Smooth muscle cell (in vitro differentiated cells): ENCODE data around the gene ZBTB49. TPM values are rescaled to one million over a fixed set of nuclear protein-coding genes. Genes with fewer than 3 reads are reported as not detected.

Source experiments
- DNase-seq: peaks from one replicate; lab custom pipeline; 2025; ENCODE audit not compliant: unreplicated experiment; lab: John Stamatoyannopoulos, UW
- H2AFZ ChIP-seq: fragments of 200-600 bp; sonication (generic); 2 replicates; pipeline ENCODE4 v1.6.0; 2016; ENCODE audit warnings: antibody characterized with exemption, low read depth, mild to moderate bottlenecking
- H3F3A ChIP-seq: fragments of 200-600 bp; sonication (generic); 2 replicates; pipeline ENCODE4 v1.6.0; 2017; ENCODE audit warnings: antibody characterized with exemption, low read depth
- H3K27ac ChIP-seq: fragments of 200-600 bp; sonication (generic); 2 replicates; pipeline ENCODE4 v1.5.1; 2016; ENCODE audit warnings: low read depth, mild to moderate bottlenecking
- H3K27me3 ChIP-seq: fragments of 200-600 bp; sonication (generic); 2 replicates; pipeline ENCODE4 v1.6.1; 2016; ENCODE audit warnings: low read depth, mild to moderate bottlenecking
- H3K36me3 ChIP-seq: fragments of 200-600 bp; sonication (generic); 2 replicates; pipeline ENCODE4 v1.5.1; 2016; ENCODE audit warnings: low read depth
- H3K4me1 ChIP-seq: fragments of 200-600 bp; sonication (generic); 2 replicates; pipeline ENCODE4 v1.5.1; 2016; ENCODE audit warnings: low read depth
- H3K4me2 ChIP-seq: fragments of 200-600 bp; sonication (generic); 2 replicates; pipeline ENCODE4 v1.6.0; 2016; ENCODE audit warnings: mild to moderate bottlenecking
- H3K4me3 ChIP-seq: fragments of 200-600 bp; sonication (generic); 2 replicates; pipeline ENCODE4 v1.5.1; 2016; ENCODE audit warnings: mild to moderate bottlenecking
- H3K79me2 ChIP-seq: fragments of 200-600 bp; sonication (generic); 2 replicates; pipeline ENCODE4 v1.6.0; 2016; ENCODE audit warnings: low read depth, mild to moderate bottlenecking
- H3K9ac ChIP-seq: fragments of 200-600 bp; sonication (generic); 2 replicates; pipeline ENCODE4 v1.6.0; 2016; ENCODE audit warnings: low read depth
- H3K9me3 ChIP-seq: fragments of 200-600 bp; sonication (generic); replicated peaks from 2 replicates; pipeline ENCODE4 v1.5.1; 2016; ENCODE audit warnings: low read depth
- H4K20me1 ChIP-seq: fragments of 200-600 bp; sonication (generic); 2 replicates; pipeline ENCODE4 v1.6.0; 2016; ENCODE audit warnings: low read depth
- WGBS: methylation state at CpG from one replicate; pipeline ENCODE4 v1.1.7; 2016; ENCODE audit warnings: low lambda C conversion rate; 5-methylcytosine and 5-hydroxymethylcytosine counted together
- polyA plus RNA-seq: library from polyadenylated mRNA; unstranded; fragments of >200 nt; fragmentation: Nextera tagmentation; extraction: Ambion mirVana; gene quantifications from 2 replicates; pipeline ENCODE4 v1.2.1, GENCODE V29; 2016
- total RNA-seq: library from RNA; depleted of rRNA; stranded (reverse); fragments of >200 nt; gene quantifications from 2 replicates; pipeline ENCODE4 v1.2.3, GENCODE V29; 2014
- TF ChIP-seq, protein P1 (sequence below): fragments of 200-600 bp; sonication (generic); IDR thresholded peaks from 2 replicates; pipeline ENCODE4 v1.5.1; 2017; ENCODE audit warnings: borderline replicate concordance, mild to moderate bottlenecking, antibody characterized with exemption; ENCODE audit not compliant: insufficient read depth, poor library complexity, severe bottlenecking

Gene ZBTB49
- total and polyA plus RNA-seq, 2 experiments from 2014 or later, result 4.2 to 6.3 TPM

DNA sequence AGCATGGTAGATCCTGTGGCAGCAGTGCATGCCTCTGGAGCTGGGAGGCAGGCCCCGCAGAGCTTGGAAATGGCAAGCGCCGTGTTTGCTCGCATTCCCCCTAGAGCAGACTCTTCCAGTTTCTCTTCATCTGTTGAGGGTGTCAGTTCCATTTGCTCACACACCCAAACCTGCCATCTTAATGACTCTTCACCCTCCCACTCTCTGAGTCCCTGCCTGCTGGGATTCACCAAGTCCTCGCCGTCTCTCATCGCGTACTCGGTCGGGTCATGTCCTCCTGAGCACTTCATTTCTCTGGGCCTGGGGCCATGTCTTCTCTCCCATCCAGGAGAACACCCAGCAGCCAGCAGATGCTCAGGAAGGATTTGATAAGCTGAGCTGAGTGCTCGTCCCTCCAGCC is 16.9 kb downstream of the ZBTB49 start:
- Histone ChIP-seq H3K79me2 (no peaks in the 10 kb centered on the region), H3K9me3 (no peaks in the 10 kb centered on the region), H3K4me3 (no peak overlapping the region), H3K27me3 (no peaks in the 10 kb centered on the region), H4K20me1 (no peaks in the 10 kb centered on the region), H3K9ac (no peak overlapping the region), H3K4me1 (no peaks in the 10 kb centered on the region), H3K36me3 (no peaks in the 10 kb centered on the region), H2AFZ (no peak overlapping the region), H3K4me2 (no peak overlapping the region), H3F3A (no peaks in the 10 kb centered on the region), H3K27ac (no peak overlapping the region)
- WGBS, result 99% methylated on average over 11 of the region's 11 CpGs
- DNase-seq, result no peak
- TF ChIP-seq, protein P1, sequence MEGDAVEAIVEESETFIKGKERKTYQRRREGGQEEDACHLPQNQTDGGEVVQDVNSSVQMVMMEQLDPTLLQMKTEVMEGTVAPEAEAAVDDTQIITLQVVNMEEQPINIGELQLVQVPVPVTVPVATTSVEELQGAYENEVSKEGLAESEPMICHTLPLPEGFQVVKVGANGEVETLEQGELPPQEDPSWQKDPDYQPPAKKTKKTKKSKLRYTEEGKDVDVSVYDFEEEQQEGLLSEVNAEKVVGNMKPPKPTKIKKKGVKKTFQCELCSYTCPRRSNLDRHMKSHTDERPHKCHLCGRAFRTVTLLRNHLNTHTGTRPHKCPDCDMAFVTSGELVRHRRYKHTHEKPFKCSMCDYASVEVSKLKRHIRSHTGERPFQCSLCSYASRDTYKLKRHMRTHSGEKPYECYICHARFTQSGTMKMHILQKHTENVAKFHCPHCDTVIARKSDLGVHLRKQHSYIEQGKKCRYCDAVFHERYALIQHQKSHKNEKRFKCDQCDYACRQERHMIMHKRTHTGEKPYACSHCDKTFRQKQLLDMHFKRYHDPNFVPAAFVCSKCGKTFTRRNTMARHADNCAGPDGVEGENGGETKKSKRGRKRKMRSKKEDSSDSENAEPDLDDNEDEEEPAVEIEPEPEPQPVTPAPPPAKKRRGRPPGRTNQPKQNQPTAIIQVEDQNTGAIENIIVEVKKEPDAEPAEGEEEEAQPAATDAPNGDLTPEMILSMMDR, result no peak

DNA sequence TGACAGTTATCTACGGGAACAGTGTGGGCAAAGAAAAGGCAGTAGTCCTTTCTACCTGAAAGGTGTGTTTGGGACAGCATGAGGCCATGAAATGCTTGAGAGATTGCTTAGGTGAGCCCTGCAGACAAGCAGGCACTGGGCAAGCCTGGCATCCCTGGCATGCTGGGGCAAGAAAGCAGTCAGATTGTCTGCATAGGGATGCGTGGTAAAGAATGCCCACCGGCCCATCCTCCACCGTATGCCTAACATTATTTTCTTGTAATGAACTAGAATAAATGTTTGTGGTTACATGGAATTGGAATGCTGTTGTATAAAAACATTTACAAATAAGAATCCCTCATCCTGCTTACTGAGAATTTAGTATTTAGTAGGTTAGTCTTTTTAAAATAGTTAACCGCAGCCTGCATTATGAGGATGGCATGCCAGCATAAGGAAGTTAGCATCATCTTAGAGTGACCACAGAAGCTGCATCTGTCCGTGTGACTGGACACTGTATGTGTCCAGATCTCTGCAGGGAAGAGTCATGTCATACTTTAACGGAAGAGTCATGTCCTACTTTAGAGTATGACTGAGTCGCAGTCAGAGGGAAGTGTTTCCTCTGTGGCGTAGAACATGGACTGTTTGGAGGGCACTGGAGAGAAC is 18.9 kb downstream of the ZBTB49 start:
- Histone ChIP-seq H3K4me1 (no peaks in the 10 kb centered on the region), H3K79me2 (no peaks in the 10 kb centered on the region), H3K27me3 (no peaks in the 10 kb centered on the region), H3F3A (no peaks in the 10 kb centered on the region), H3K27ac (peak overlapping the region; percentile 78), H3K4me3 (no peak overlapping the region), H3K9me3 (no peaks in the 10 kb centered on the region), H2AFZ (no peak overlapping the region), H3K36me3 (no peaks in the 10 kb centered on the region), H3K9ac (peak overlapping the region; percentile 51), H4K20me1 (no peaks in the 10 kb centered on the region), H3K4me2 (peak overlapping the region; percentile 6)
- 66% methylated on average over 9 of the region's 9 CpGs for WGBS
- TF ChIP-seq, protein P1, result no peak
- no peak for DNase-seq

DNA sequence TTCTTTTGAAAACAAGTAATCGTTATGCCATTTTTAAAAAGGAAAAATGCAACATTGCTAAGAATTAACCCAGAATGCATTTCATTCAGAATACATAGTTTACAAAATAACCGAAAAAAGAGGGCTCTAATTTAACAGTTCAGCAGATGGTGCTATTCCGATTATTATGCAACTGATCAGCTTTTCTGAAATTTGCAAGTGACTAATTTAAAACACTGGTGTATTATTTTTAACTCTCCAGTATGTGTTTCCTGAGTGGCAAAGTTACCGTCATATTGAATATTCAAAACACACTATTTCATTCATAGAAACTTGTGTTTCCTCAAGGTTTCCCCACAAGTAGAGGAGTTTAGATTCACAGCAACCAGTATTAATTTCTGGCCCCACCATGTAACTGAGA is 21.1 kb downstream of the ZBTB49 start:
- TF ChIP-seq, protein P1, result no peak
- 94% methylated on average over 4 of the region's 4 CpGs for WGBS

More for the DNA sequence above, 21.1 kb downstream of the ZBTB49 start:
- Histone ChIP-seq H3K9me3 (no peaks in the 10 kb centered on the region), H3K27me3 (no peaks in the 10 kb centered on the region), H3K4me3 (no peak overlapping the region), H4K20me1 (no peaks in the 10 kb centered on the region), H3K4me1 (no peaks in the 10 kb centered on the region), H3K27ac (no peak overlapping the region), H3K79me2 (no peaks in the 10 kb centered on the region), H3K4me2 (no peak overlapping the region), H2AFZ (no peak overlapping the region), H3F3A (no peaks in the 10 kb centered on the region), H3K9ac (no peak overlapping the region), H3K36me3 (no peaks in the 10 kb centered on the region)
- DNase-seq, result no peak
